SU-DHL-6 (cell line): Measurements from ENCODE around the gene YIF1A.

Source experiments
- EZH2phosphoT487 ChIP-seq: fragments of 200-600 bp; sonication (generic), shearing (Covaris generic); conservative IDR thresholded peaks from 2 replicates; pipeline ENCODE4 v1.6.1; 2018; ENCODE audit warnings: mild to moderate bottlenecking, antibody characterized with exemption, low read length, moderate library complexity, mixed read lengths
- TF ChIP-seq, protein P1 (sequence below): fragments of 200-600 bp; sonication (generic); IDR thresholded peaks from one replicate; pipeline ENCODE4 v1.5.1; 2017; ENCODE audit warnings: antibody characterized with exemption, mild to moderate bottlenecking, low read length, moderate library complexity; ENCODE audit not compliant: insufficient read depth, poor library complexity, severe bottlenecking

GRCh38 chr11:66297610-66298009, 8.7 kb upstream of the YIF1A start:
- TF ChIP-seq, protein P1, sequence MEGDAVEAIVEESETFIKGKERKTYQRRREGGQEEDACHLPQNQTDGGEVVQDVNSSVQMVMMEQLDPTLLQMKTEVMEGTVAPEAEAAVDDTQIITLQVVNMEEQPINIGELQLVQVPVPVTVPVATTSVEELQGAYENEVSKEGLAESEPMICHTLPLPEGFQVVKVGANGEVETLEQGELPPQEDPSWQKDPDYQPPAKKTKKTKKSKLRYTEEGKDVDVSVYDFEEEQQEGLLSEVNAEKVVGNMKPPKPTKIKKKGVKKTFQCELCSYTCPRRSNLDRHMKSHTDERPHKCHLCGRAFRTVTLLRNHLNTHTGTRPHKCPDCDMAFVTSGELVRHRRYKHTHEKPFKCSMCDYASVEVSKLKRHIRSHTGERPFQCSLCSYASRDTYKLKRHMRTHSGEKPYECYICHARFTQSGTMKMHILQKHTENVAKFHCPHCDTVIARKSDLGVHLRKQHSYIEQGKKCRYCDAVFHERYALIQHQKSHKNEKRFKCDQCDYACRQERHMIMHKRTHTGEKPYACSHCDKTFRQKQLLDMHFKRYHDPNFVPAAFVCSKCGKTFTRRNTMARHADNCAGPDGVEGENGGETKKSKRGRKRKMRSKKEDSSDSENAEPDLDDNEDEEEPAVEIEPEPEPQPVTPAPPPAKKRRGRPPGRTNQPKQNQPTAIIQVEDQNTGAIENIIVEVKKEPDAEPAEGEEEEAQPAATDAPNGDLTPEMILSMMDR, result no peak
- TF ChIP-seq EZH2phosphoT487, result no peak
